H1 (cell line): ENCODE data around the gene AMZ1. TPM values are rescaled to one million over a fixed set of nuclear protein-coding genes. Genes with fewer than 3 reads are reported as not detected.
A peak's percentile ranks its signal among the peaks of the same experiment; 100 is the strongest.

Source experiments
- CTCF ChIA-PET: fragments of 300-600 bp; sonication (Branson Sonifier 250); formaldehyde crosslinking; loops from one replicate; lab custom pipeline; 2021; ENCODE audit not compliant: partially characterized antibody; lab: Charles Lee
- POLR2A ChIA-PET: fragments of 300-600 bp; sonication (Branson Sonifier 250); formaldehyde crosslinking; loops from one replicate; lab custom pipeline; 2021; ENCODE audit warnings: inconsistent platforms; ENCODE audit not compliant: partially characterized antibody; lab: Charles Lee
- DNase-seq, 2 experiments: peaks; one replicate each; pipeline versions ENCODE4 v3.0.0 to v3.0.0-alpha.2; 2010 to 2022; ENCODE audit warnings: low spot score in 2 of 2, low read depth in 1 of 2, mixed read lengths in 1 of 2
- FAIRE-seq: peaks from 2 replicates; lab custom pipeline; 2011; peaks lifted over from hg19 to GRCh38; lab: Jason Lieb, UNC
- H2AFZ ChIP-seq: 2 replicates; pipeline ENCODE4 v1.8.1; 2012; ENCODE audit warnings: low read length, inconsistent platforms
- H2AK5ac ChIP-seq: 2 replicates; pipeline ENCODE4 v1.6.1; 2013; ENCODE audit warnings: low read depth, low read length
- H2BK120ac ChIP-seq: replicated peaks from 2 replicates; pipeline ENCODE3; 2013; ENCODE audit warnings: low read depth, low read length, inconsistent platforms
- H2BK12ac ChIP-seq: 2 replicates; pipeline ENCODE4 v1.6.1; 2013; ENCODE audit warnings: low read depth, low read length
- H2BK15ac ChIP-seq: 2 replicates; pipeline ENCODE4 v1.6.1; 2013; ENCODE audit warnings: low read length
- H2BK20ac ChIP-seq: 2 replicates; pipeline ENCODE4 v1.6.1; 2013; ENCODE audit warnings: low read length
- H2BK5ac ChIP-seq: 2 replicates; pipeline ENCODE4 v1.6.1; 2013; ENCODE audit warnings: low read depth, low read length
- H3K14ac ChIP-seq: 2 replicates; pipeline ENCODE4 v1.6.1; 2013; ENCODE audit warnings: inconsistent platforms; ENCODE audit not compliant: insufficient read length
- H3K18ac ChIP-seq: 2 replicates; pipeline ENCODE4 v1.6.1; 2013; ENCODE audit warnings: low read length; ENCODE audit errors: extremely low read depth
- H3K23ac ChIP-seq: 2 replicates; pipeline ENCODE4 v1.6.1; 2013; ENCODE audit warnings: inconsistent platforms; ENCODE audit not compliant: insufficient read length
- H3K23me2 ChIP-seq: 2 replicates; pipeline ENCODE4 v1.6.1; 2013; ENCODE audit warnings: low read depth, low read length
- H3K27ac ChIP-seq: 2 replicates; pipeline ENCODE4 v1.6.1; 2011; ENCODE audit warnings: low read depth, low read length, inconsistent platforms
- H3K27me3 ChIP-seq, 4 experiments: replicated peaks in 1 of 4; 1 replicate in 1 of 4; 2 replicates in 3 of 4; pipeline versions ENCODE4 v1.6.1 to v1.8.1; 2011 to 2013; ENCODE audit warnings: low read length in 3 of 4, mild to moderate bottlenecking in 3 of 4, inconsistent platforms in 2 of 4, mixed read lengths in 2 of 4, moderate library complexity in 1 of 4; ENCODE audit not compliant: control insufficient read depth in 3 of 4, insufficient read depth in 3 of 4; ENCODE audit errors: extremely low read depth in 1 of 4
- H3K36me3 ChIP-seq, 4 experiments: 2 replicates each; pipeline versions ENCODE4 v1.6.1 to v1.8.1; 2011 to 2013; ENCODE audit warnings: mild to moderate bottlenecking in 4 of 4, low read length in 3 of 4, moderate library complexity in 2 of 4, control low read depth in 1 of 4, inconsistent platforms in 1 of 4; ENCODE audit not compliant: insufficient read depth in 4 of 4, control insufficient read depth in 2 of 4
- H3K4ac ChIP-seq: replicated peaks from 2 replicates; pipeline ENCODE3; 2013; ENCODE audit warnings: low read length, low read depth, mixed read lengths, inconsistent platforms; ENCODE audit not compliant: insufficient read length
- H3K4me1 ChIP-seq, 4 experiments: replicated peaks in 1 of 4; 1 replicate in 1 of 4; 2 replicates in 3 of 4; pipeline versions ENCODE4 v1.6.1 to v1.8.1; 2011 to 2013; ENCODE audit warnings: low read length in 3 of 4, inconsistent platforms in 2 of 4, mixed read lengths in 1 of 4; ENCODE audit not compliant: insufficient read depth in 4 of 4, control insufficient read depth in 3 of 4
- H3K4me2 ChIP-seq, 2 experiments: 2 replicates each; pipeline versions ENCODE4 v1.6.1 to v1.8.1; 2011 to 2013; ENCODE audit warnings: low read depth in 2 of 2, low read length in 2 of 2, control low read depth in 1 of 2, inconsistent platforms in 1 of 2, mild to moderate bottlenecking in 1 of 2; ENCODE audit not compliant: insufficient read depth in 1 of 2
- H3K4me3 ChIP-seq, 4 experiments: fragments of 200-600, 300-600 bp in 1 of 4; sonication (generic), shearing (Covaris generic), sonication (Bioruptor Twin) in 1 of 4; 2 replicates each; pipeline versions ENCODE4 v1.5.1 to v1.8.1; 2011 to 2016; ENCODE audit warnings: low read length in 4 of 4, low read depth in 3 of 4, control low read depth in 2 of 4, inconsistent platforms in 2 of 4, mild to moderate bottlenecking in 2 of 4, mixed read lengths in 1 of 4, moderate library complexity in 1 of 4; ENCODE audit not compliant: insufficient read depth in 2 of 4; ENCODE audit errors: extremely low read depth in 1 of 4
- H3K56ac ChIP-seq: replicated peaks from 2 replicates; pipeline ENCODE3; 2013; ENCODE audit warnings: low read depth, mild to moderate bottlenecking, mixed read lengths, low read length, inconsistent platforms; ENCODE audit not compliant: insufficient read length
- H3K79me1 ChIP-seq: 2 replicates; pipeline ENCODE4 v1.6.1; 2013; ENCODE audit warnings: low read depth, low read length, control low read depth
- H3K79me2 ChIP-seq, 2 experiments: 2 replicates each; pipeline versions ENCODE4 v1.6.1 to v1.8.1; 2012 to 2013; ENCODE audit warnings: low read length in 2 of 2, mild to moderate bottlenecking in 2 of 2, inconsistent platforms in 1 of 2; ENCODE audit not compliant: insufficient read depth in 2 of 2, control insufficient read depth in 1 of 2
- H3K9ac ChIP-seq, 4 experiments: replicated peaks in 1 of 4; 1 replicate in 1 of 4; 2 replicates in 3 of 4; pipeline versions ENCODE4 v1.6.1 to v1.8.1; 2011 to 2013; ENCODE audit warnings: low read depth in 3 of 4, low read length in 3 of 4, control low read depth in 2 of 4, mild to moderate bottlenecking in 2 of 4, moderate library complexity in 2 of 4, inconsistent platforms in 1 of 4; ENCODE audit errors: extremely low read depth in 1 of 4
- H3K9me3 ChIP-seq, 2 experiments: 2 replicates each; pipeline versions ENCODE4 v1.6.1 to v1.8.1; 2012 to 2013; ENCODE audit warnings: mild to moderate bottlenecking in 2 of 2, moderate library complexity in 2 of 2, control low read depth in 1 of 2, inconsistent platforms in 1 of 2, low read depth in 1 of 2, low read length in 1 of 2, mixed read lengths in 1 of 2; ENCODE audit not compliant: insufficient read depth in 2 of 2
- H4K20me1 ChIP-seq, 2 experiments: replicated peaks in 1 of 2; 2 replicates each; pipeline versions ENCODE3 to v1.8.1; 2011 to 2013; ENCODE audit warnings: inconsistent platforms in 2 of 2, low read length in 2 of 2, mild to moderate bottlenecking in 1 of 2; ENCODE audit not compliant: insufficient read depth in 2 of 2, control insufficient read depth in 1 of 2
- H4K5ac ChIP-seq: 2 replicates; pipeline ENCODE4 v1.6.1; 2013; ENCODE audit warnings: low read length, low read depth, mixed read lengths, inconsistent platforms; ENCODE audit not compliant: insufficient read length
- H4K8ac ChIP-seq: 2 replicates; pipeline ENCODE4 v1.8.0; 2013; ENCODE audit warnings: mild to moderate bottlenecking, moderate library complexity, low read length, inconsistent platforms; ENCODE audit not compliant: insufficient read depth; ENCODE audit errors: extremely low read depth
- H4K91ac ChIP-seq: replicated peaks from 2 replicates; pipeline ENCODE3; 2013; ENCODE audit warnings: low read length, mixed read lengths, inconsistent platforms; ENCODE audit not compliant: insufficient read length
- CHD2 ChIP-seq: IDR thresholded peaks from 2 replicates; pipeline ENCODE4 v1.6.1; 2012; ENCODE audit warnings: low read length, improper control_type of control experiment
- CTCF ChIP-seq, 3 experiments: IDR thresholded peaks; 1 replicate in 2 of 3; 2 replicates in 1 of 3; pipeline versions ENCODE4 v1.5.1 to v1.6.1; 2011; ENCODE audit warnings: low read length in 3 of 3, mild to moderate bottlenecking in 3 of 3, inconsistent platforms in 2 of 3, low read depth in 1 of 3, moderate library complexity in 1 of 3; ENCODE audit not compliant: insufficient read depth in 1 of 3; ENCODE audit errors: control extremely low read depth in 1 of 3
- WGBS, 2 experiments: shearing (Covaris generic) in 1 of 2; methylation state at CpG; one replicate each; pipeline versions ENCODE4 v1.1.6 to v1.1.7; 2013 to 2015; ENCODE audit warnings: low lambda C conversion rate in 2 of 2, mixed read lengths in 2 of 2, inconsistent platforms in 1 of 2, low coverage in 1 of 2, missing lambda C conversion rate in 1 of 2; ENCODE audit not compliant: insufficient replicate concordance in 2 of 2, insufficient coverage in 1 of 2, insufficient read length in 1 of 2; ENCODE audit errors: extremely low coverage in 1 of 2, missing lambda C conversion rate in 1 of 2; 5-methylcytosine and 5-hydroxymethylcytosine counted together
- polyA plus RNA-seq, 7 experiments: library from polyadenylated mRNA; depleted of rRNA in 3 of 7; stranded (reverse) in 5 of 7; unstranded in 2 of 7; fragments of >200 nt in 5 of 7; fragments of 200-250 nt in 2 of 7; gene quantifications; 1 replicate in 5 of 7; 2 replicates in 1 of 7; 4 replicates in 1 of 7; pipeline versions ENCODE4 v1.2.1 to v1.2.3, GENCODE V29; 2011 to 2013; ENCODE audit warnings: missing spikeins in 2 of 7, mixed read lengths in 2 of 7
- total RNA-seq: library from RNA; stranded (reverse); fragmentation: NEBNext Ultra II Directional; extraction: Animal tissue kit (Norgen Biotek cat#: 25700); gene quantifications from 2 replicates; pipeline ENCODE4 v1.2.1, GENCODE V29; 2021

Gene AMZ1
- total and polyA plus RNA-seq, 2 of the 8 experiments (the other 6 are each of a cell fraction or from before 2014, with no cell fraction given), result 0.59 to 1.4 TPM

GRCh38 chr7:2661096-2661449, 26.9 kb upstream of the AMZ1 start:
- no peak overlapping the region for H3K4me3 ChIP-seq
- peaks cover 3% of the 10 kb centered on the region; the same call in 1 of the 2 replicates for H3K79me1 ChIP-seq
- no peak overlapping the region for H3K4ac ChIP-seq
- no peak overlapping the region for H4K91ac ChIP-seq
- H2BK120ac ChIP-seq, result no peak overlapping the region
- peaks cover 7 to 36% (median 15%) of the 10 kb centered on the region in 4 experiments; a peak in 7 of 8 replicates for H3K36me3 ChIP-seq
- POLR2A ChIA-PET, result interaction anchor here (0.9 to 1.3 kb wide), 6 partner anchors 9 to 209 kb away, joined by 3 to 4 read pairs (median 3); no protein-coding TSS in a partner anchor
- no peak overlapping the region for H3K18ac ChIP-seq
- H3K4me1 ChIP-seq, result peaks cover 0 to 4% (median under 1%) of the 10 kb centered on the region in 4 experiments; a peak in 2 of 7 replicates
- no peak overlapping the region for H2BK15ac ChIP-seq
- CTCF ChIA-PET, result interaction anchor here (0.6 to 4.0 kb wide), 19 partner anchors 10 to 209 kb away, joined by 3 to 27 read pairs (median 5); no protein-coding TSS in a partner anchor
- H2BK5ac ChIP-seq, result no peak overlapping the region
- no peak overlapping the region for H2BK12ac ChIP-seq
- no peak overlapping the region for H2AFZ ChIP-seq
- 87% methylated on average over 8 of the region's 10 CpGs; no CpG with 5 or more reads in 1 of the 2 experiments for whole genome bisulfite sequencing, 2 experiments
- no peak overlapping the region for H2BK20ac ChIP-seq
- TF ChIP-seq CHD2 (no peak), CTCF (IDR thresholded peaks at IDR 0.05; ENCODE audit: control extremely low read depth in 1 of 3, insufficient read depth in 1 of 3, low read depth in 1 of 3, low read length in 3 of 3) (peak in 1 of 3 experiments; percentile 1; a peak in 1 of 4 replicates)
- no peaks in the 10 kb centered on the region for H3K79me2 ChIP-seq
- H3K23ac ChIP-seq, result no peak overlapping the region
- H3K14ac ChIP-seq, result no peak overlapping the region
- H3K9ac ChIP-seq, result no peak overlapping the region
- H2AK5ac ChIP-seq, result no peak overlapping the region
- no peak for FAIRE-seq
- no peak overlapping the region for H3K56ac ChIP-seq
- H3K9me3 ChIP-seq, result no peaks in the 10 kb centered on the region; a peak in 1 of 4 replicates
- DNase-seq, result no peak
- H4K20me1 ChIP-seq, result peaks cover 0 to 19% of the 10 kb centered on the region in 2 experiments
- no peak overlapping the region for H3K27ac ChIP-seq
- no peak overlapping the region for H3K4me2 ChIP-seq
- peaks cover 5% of the 10 kb centered on the region; the same call in 1 of the 2 replicates for H3K23me2 ChIP-seq
- H4K5ac ChIP-seq, result no peak overlapping the region
- no peak overlapping the region for H4K8ac ChIP-seq
- no peaks in the 10 kb centered on the region; a peak in 2 of 7 replicates for H3K27me3 ChIP-seq
